Nephron progenitor cell (in vitro differentiated cells): ENCODE results near the gene GUCY1A1.

Experiments
- DNase-seq: peaks from one replicate; pipeline ENCODE4 v3.0.0; 2021
- H3K27ac Mint-ChIP-seq: 2 replicates; pipeline ENCODE4 v1.8.0; 2021; ENCODE audit warnings: mild to moderate bottlenecking, moderate library complexity, mixed read lengths
- H3K27me3 Mint-ChIP-seq: 2 replicates; pipeline ENCODE4 v1.8.0; 2021; ENCODE audit warnings: mild to moderate bottlenecking, low read depth, mixed read lengths; ENCODE audit not compliant: poor library complexity
- H3K36me3 Mint-ChIP-seq: 2 replicates; pipeline ENCODE4 v1.8.0; 2021; ENCODE audit warnings: low read depth, mixed read lengths
- H3K4me1 Mint-ChIP-seq: 2 replicates; pipeline ENCODE4 v1.8.0; 2021; ENCODE audit warnings: mixed read lengths
- H3K4me3 Mint-ChIP-seq: 2 replicates; pipeline ENCODE4 v1.8.0; 2021; ENCODE audit warnings: mild to moderate bottlenecking, moderate library complexity, mixed read lengths
- H3K9me3 Mint-ChIP-seq: 2 replicates; pipeline ENCODE4 v1.8.0; 2021; ENCODE audit warnings: mild to moderate bottlenecking, moderate library complexity, mixed read lengths
- TF ChIP-seq, protein P1 (sequence below): fragments of 200-600 bp; sonication (generic); IDR thresholded peaks from 2 replicates; pipeline ENCODE4 v1.5.0; 2021; ENCODE audit warnings: antibody characterized with exemption

GUCY1A1 gene

DNA sequence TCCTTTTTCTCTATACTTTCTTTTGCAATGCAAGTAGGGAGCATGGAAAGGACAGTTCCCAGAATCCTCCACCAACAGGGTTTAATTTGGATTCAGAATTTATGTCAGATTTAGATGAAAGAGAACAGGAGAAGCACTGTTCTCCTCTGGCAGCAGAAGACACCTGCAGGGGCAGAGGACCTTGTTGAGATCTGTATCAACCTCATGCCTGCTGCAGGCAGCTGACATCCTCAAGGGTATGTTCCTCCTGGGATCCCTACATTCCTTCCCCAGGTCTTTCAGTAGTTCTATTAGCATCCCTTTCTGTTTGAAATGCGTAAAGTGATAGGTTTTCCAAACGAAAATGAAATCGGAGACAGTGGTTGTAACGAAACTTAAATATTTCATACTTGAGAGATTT is 10.6 kb upstream of the GUCY1A1 start:
- Mint-ChIP-seq H3K27me3 (peaks cover 4% of the 10 kb centered on the region), H3K27ac (no peak overlapping the region), H3K4me3 (no peak overlapping the region), H3K4me1 (no peaks in the 10 kb centered on the region), H3K9me3 (peaks cover 25% of the 10 kb centered on the region), H3K36me3 (no peaks in the 10 kb centered on the region)
- TF ChIP-seq, protein P1, sequence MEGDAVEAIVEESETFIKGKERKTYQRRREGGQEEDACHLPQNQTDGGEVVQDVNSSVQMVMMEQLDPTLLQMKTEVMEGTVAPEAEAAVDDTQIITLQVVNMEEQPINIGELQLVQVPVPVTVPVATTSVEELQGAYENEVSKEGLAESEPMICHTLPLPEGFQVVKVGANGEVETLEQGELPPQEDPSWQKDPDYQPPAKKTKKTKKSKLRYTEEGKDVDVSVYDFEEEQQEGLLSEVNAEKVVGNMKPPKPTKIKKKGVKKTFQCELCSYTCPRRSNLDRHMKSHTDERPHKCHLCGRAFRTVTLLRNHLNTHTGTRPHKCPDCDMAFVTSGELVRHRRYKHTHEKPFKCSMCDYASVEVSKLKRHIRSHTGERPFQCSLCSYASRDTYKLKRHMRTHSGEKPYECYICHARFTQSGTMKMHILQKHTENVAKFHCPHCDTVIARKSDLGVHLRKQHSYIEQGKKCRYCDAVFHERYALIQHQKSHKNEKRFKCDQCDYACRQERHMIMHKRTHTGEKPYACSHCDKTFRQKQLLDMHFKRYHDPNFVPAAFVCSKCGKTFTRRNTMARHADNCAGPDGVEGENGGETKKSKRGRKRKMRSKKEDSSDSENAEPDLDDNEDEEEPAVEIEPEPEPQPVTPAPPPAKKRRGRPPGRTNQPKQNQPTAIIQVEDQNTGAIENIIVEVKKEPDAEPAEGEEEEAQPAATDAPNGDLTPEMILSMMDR, result no peak
- no peak for DNase-seq

DNA sequence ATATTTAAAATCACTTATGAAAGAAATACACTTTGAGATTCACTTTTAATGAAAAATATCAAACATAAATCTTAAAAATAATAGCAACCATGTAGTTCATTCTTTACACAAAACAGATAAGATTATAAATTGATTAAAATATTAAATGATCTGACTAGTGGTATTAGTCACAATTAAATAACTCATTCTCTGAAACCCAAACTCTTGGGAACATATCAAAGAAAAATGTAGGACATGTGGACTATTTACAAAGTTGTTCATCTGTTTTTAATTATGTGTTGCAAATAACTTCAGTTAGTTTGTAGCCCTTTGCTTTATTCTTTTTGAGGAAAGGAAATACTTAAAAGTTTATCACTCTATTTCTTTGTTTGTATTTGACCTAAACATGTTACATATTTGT is 9.5 kb upstream of the GUCY1A1 start:
- Mint-ChIP-seq H3K4me1 (no peaks in the 10 kb centered on the region), H3K36me3 (no peaks in the 10 kb centered on the region), H3K4me3 (no peak overlapping the region), H3K9me3 (peaks cover 25% of the 10 kb centered on the region), H3K27me3 (peaks cover 3% of the 10 kb centered on the region), H3K27ac (no peak overlapping the region)
- no peak for DNase-seq
- TF ChIP-seq, protein P1, result no peak

DNA sequence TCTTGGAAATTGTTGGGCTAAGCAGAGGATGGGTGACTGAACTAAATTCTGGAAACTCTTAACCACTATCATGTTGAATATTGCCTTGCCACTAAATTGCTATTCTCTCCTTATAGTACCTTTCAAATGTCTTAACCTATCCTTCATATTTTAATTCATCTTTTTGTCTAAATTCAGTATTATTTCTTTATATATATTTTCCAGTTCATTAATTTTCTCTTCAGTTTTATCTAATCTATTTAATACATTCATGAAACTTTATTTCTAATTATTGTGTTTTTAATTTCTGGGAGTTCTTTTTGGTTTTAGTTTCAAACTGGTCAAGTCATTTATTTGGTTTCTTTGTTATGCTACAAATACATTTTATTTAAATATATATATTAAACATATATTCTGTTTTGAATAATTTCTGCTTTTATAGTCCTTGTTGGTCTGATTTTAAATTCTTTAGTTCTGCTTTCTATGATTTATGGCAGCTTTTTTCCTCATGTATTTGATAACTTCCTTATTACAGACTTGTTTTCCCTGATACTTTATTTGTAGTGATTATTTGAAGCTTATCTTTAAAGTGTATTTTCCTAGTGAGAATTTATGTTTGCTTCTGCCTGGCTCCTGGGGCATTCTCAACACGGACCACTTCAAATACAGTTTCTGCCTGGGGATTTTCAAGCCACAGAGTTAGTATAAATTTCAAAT is 8.5 kb upstream of the GUCY1A1 start:
- H3K4me3 Mint-ChIP-seq, result no peak overlapping the region
- no peaks in the 10 kb centered on the region for H3K4me1 Mint-ChIP-seq
- H3K27me3 Mint-ChIP-seq, result peaks cover 3% of the 10 kb centered on the region
- peaks cover 25% of the 10 kb centered on the region for H3K9me3 Mint-ChIP-seq
- TF ChIP-seq, protein P1, result no peak
- no peak for DNase-seq
- H3K36me3 Mint-ChIP-seq, result no peaks in the 10 kb centered on the region
- H3K27ac Mint-ChIP-seq, result no peak overlapping the region

DNA sequence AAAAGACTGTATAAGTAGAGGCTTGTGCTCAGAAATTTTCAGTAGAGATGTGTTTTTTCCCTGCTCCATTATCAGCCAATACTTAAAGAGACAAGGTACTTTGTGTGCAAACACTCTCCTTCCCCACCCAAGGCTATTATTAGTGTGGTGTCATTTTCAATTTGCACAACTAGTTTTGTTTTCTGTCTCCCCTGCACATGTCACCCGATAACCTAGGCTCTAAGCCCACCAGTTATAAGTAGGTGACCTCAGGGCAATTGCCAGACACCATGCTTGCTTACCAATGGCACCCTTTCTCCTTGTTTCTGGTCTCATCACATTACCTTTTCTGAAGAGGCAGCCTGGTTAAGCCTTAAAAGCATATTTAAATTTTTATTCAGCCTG is 8.0 kb upstream of the GUCY1A1 start:
- Mint-ChIP-seq H3K27me3 (peaks cover 7% of the 10 kb centered on the region), H3K36me3 (no peaks in the 10 kb centered on the region), H3K4me1 (no peaks in the 10 kb centered on the region), H3K9me3 (peaks cover 25% of the 10 kb centered on the region), H3K4me3 (no peak overlapping the region), H3K27ac (no peak overlapping the region)
- TF ChIP-seq, protein P1, result no peak
- DNase-seq, result no peak

DNA sequence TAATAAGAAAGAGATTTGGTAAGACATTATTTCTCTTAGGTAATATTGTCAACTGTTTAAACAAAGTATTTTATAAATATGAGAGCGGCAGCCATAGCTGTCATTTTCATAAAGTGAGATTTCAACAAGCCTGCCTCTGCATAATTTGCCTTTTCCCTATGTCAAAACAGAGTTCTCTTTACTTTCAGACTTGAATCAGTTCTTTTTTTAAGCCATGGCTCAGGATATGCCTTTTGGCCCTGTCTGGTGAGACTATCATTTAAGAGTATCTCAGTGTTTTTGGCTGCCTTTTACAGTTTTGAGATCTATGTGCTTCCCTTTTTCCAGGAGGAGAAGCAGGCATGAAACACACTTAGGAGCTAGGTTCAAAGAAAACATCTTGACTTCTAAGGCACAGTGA is 7.5 kb upstream of the GUCY1A1 start:
- peaks cover 25% of the 10 kb centered on the region for H3K9me3 Mint-ChIP-seq
- H3K4me3 Mint-ChIP-seq, result no peak overlapping the region
- H3K27me3 Mint-ChIP-seq, result peaks cover 12% of the 10 kb centered on the region
- TF ChIP-seq, protein P1, result no peak
- no peaks in the 10 kb centered on the region for H3K36me3 Mint-ChIP-seq
- no peaks in the 10 kb centered on the region for H3K4me1 Mint-ChIP-seq
- no peak overlapping the region for H3K27ac Mint-ChIP-seq
- DNase-seq, result no peak

DNA sequence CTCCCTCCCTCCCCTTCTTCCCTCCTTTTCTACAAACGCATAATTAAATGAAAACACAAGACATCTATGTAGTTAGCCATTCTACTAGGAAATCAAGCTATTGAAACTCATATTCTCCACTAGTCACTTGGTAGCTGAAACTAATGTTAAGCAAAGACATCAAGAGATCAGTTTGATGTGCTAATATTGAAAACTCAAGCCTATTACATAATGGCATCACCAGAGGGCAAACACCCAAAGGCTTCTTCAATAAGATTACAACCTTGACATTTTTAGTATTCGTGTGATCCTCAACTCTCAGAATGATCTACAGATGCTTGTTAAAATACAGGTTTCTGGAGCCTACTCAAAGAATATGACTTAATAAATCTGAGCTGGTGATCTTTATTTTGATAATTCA is 6.2 kb upstream of the GUCY1A1 start:
- TF ChIP-seq, protein P1, result no peak
- Mint-ChIP-seq H3K27ac (no peak overlapping the region), H3K36me3 (no peaks in the 10 kb centered on the region), H3K4me1 (no peaks in the 10 kb centered on the region), H3K9me3 (peaks cover 25% of the 10 kb centered on the region), H3K27me3 (peaks cover 21% of the 10 kb centered on the region), H3K4me3 (no peak overlapping the region)
- DNase-seq, result no peak
